Measurements from ENCODE around the gene THBS4. TPM values are rescaled to one million over a fixed set of nuclear protein-coding genes. Genes with fewer than 3 reads are reported as not detected.
A peak's percentile ranks its signal among the peaks of the same experiment; 100 is the strongest.

Gene THBS4
- total and polyA plus RNA-seq, 9 donors = 132 to 839 (median 315) TPM

DNA sequence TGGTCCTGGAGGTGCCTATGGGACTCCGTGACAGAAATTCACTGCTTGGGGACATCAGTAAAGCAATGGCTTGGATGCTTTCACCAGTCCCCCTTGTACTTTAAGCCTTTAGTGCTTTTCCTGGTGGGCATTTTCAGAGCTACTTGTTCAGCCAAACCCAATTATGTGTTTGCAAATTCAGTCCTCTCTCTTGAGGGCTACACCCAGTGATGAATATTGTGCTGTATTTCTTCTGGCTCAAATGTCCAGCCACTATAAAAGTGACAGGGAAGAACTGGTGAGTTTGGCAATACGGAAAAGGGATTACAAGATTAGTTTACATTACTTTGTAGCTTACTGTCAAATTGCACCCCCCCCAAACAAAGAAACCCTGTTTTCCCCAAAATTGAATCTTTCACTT lies 4.5 kb downstream of the THBS4 start:
- H3K36me3 ChIP-seq (ENCODE audit: control insufficient read depth, insufficient read depth, low read length) = no peaks in the 10 kb centered on the region
- H3K4me3 ChIP-seq (ENCODE audit: low read length) = no peak overlapping the region
- H3K4me1 ChIP-seq (ENCODE audit: control insufficient read depth, insufficient read depth, low read length) = peaks cover 13% of the 10 kb centered on the region
- peaks cover 15% of the 10 kb centered on the region for H3K27me3 ChIP-seq (ENCODE audit: control insufficient read depth, insufficient read depth, low read length)
- DNase-seq = no peak
- WGBS (ENCODE audit: insufficient coverage) = 36% methylated on average over 1 of the region's 2 CpGs
- H3K27ac ChIP-seq (ENCODE audit: low read length) = no peak overlapping the region
- no peaks in the 10 kb centered on the region for H3K9me3 ChIP-seq (replicated peaks; ENCODE audit: control insufficient read depth, low read depth, low read length)

DNA sequence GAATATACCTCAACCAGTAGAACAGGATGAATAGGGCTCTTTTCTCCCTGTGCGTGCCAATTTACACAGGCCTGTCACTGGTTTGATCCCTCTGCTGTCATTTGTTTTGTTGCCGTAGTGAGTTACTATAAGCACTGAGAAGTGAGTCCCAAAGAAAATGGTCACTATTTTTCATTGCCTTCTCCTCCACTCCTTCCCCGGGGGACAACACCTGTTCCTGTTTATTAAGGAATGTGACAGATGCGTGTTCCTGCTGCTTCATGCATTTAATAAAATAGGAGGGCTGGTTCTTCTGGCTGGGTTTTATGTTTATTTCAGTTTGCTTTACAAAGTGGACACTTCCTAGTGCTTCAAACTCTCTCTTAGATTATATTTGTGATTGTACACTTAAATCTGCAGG lies 6.4 kb downstream of the THBS4 start:
- peak; percentile 48 for DNase-seq
- Histone ChIP-seq H3K27me3 (ENCODE audit: control insufficient read depth, insufficient read depth, low read length) (peaks cover 3% of the 10 kb centered on the region), H3K9me3 (replicated peaks; ENCODE audit: control insufficient read depth, low read depth, low read length) (no peaks in the 10 kb centered on the region), H3K36me3 (ENCODE audit: control insufficient read depth, insufficient read depth, low read length) (no peaks in the 10 kb centered on the region), H3K4me3 (ENCODE audit: low read length) (no peak overlapping the region), H3K27ac (ENCODE audit: low read length) (no peak overlapping the region), H3K4me1 (ENCODE audit: control insufficient read depth, insufficient read depth, low read length) (peaks cover 10% of the 10 kb centered on the region)
- no CpG with 5 or more reads among the region's 4 CpGs for WGBS (ENCODE audit: insufficient coverage)

GRCh38 chr5:80042330-80042729 lies 7.2 kb downstream of the THBS4 start:
- H3K4me3 ChIP-seq (ENCODE audit: low read length) = no peak overlapping the region
- H3K27me3 ChIP-seq (ENCODE audit: control insufficient read depth, insufficient read depth, low read length) = no peaks in the 10 kb centered on the region
- H3K27ac ChIP-seq (ENCODE audit: low read length) = no peak overlapping the region
- WGBS (ENCODE audit: insufficient coverage) = 20% methylated on average over 2 of the region's 3 CpGs
- no peaks in the 10 kb centered on the region for H3K36me3 ChIP-seq (ENCODE audit: control insufficient read depth, insufficient read depth, low read length)
- peaks cover 10% of the 10 kb centered on the region for H3K4me1 ChIP-seq (ENCODE audit: control insufficient read depth, insufficient read depth, low read length)
- H3K9me3 ChIP-seq (replicated peaks; ENCODE audit: control insufficient read depth, low read depth, low read length) = no peaks in the 10 kb centered on the region
- DNase-seq = no peak

DNA sequence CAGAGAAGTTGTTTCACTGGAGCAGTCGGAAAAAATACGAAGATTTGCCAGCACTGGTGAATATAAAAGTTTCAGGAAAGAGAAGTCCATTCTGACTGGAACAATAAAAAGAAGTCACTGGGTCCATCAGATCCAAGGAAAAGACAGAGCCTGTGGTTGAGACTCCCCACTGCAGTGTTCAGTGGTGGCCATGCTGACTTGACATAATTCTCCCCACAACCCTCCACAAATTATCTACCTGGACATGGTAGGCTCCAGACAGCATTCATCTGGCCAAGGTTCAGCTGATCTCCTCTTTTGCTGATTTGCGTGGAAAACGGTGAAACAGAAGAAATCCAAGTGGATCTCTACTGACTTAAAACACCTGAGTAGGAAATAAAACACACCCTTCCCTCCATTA lies 8.0 kb downstream of the THBS4 start:
- peaks cover 10% of the 10 kb centered on the region for H3K4me1 ChIP-seq (ENCODE audit: control insufficient read depth, insufficient read depth, low read length)
- H3K27me3 ChIP-seq (ENCODE audit: control insufficient read depth, insufficient read depth, low read length) = no peaks in the 10 kb centered on the region
- H3K4me3 ChIP-seq (ENCODE audit: low read length) = no peak overlapping the region
- H3K36me3 ChIP-seq (ENCODE audit: control insufficient read depth, insufficient read depth, low read length) = no peaks in the 10 kb centered on the region
- H3K9me3 ChIP-seq (replicated peaks; ENCODE audit: control insufficient read depth, low read depth, low read length) = no peaks in the 10 kb centered on the region
- 58% methylated on average over 2 of the region's 4 CpGs for WGBS (ENCODE audit: insufficient coverage)
- no peak overlapping the region for H3K27ac ChIP-seq (ENCODE audit: low read length)
- no peak for DNase-seq

DNA sequence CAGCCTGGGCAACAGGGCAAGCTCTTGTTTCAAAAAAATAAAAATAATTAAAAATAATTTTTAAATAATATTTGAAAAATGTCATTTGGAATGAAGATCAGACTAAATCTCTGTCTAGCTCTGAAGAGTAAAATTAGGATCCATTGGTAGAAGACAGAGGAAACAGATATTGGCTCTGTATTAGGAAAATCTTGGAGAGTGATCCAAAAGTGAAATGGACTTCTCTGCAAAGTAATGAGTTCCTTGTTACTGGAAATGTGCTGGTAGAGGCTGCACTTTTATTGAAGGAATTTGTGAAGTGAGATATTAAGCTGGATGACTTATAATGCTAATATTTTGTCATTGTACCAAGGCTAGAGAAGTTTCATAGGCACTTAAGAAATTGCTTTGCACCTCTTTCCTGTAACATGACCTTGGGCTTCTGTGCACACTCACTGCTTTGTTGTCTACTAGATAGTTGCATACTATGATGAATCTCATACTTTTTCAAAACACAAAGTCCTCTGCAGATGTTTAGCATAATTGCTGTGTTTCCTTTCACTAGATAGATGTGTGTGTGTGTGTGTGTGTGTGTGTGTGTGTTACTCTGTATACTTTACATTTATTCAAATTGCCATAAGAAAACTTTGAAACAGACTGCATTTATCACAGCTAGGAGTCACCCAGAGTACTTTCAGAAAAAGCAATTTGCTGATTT lies 13.1 kb downstream of the THBS4 start:
- Histone ChIP-seq H3K27ac (ENCODE audit: low read length) (no peak overlapping the region), H3K4me3 (ENCODE audit: low read length) (no peak overlapping the region), H3K36me3 (ENCODE audit: control insufficient read depth, insufficient read depth, low read length) (no peaks in the 10 kb centered on the region), H3K9me3 (replicated peaks; ENCODE audit: control insufficient read depth, low read depth, low read length) (no peaks in the 10 kb centered on the region), H3K27me3 (ENCODE audit: control insufficient read depth, insufficient read depth, low read length) (no peaks in the 10 kb centered on the region), H3K4me1 (ENCODE audit: control insufficient read depth, insufficient read depth, low read length) (peaks cover 6% of the 10 kb centered on the region)
- peak; percentile 80 for DNase-seq

- WGBS (ENCODE audit: insufficient coverage) = 80% methylated on average over 1 of the region's 8 CpGs
- Histone ChIP-seq H3K9me3 (replicated peaks; ENCODE audit: control insufficient read depth, low read depth, low read length) (no peaks in the 10 kb centered on the region), H3K4me1 (ENCODE audit: control insufficient read depth, insufficient read depth, low read length) (peaks cover 6% of the 10 kb centered on the region), H3K36me3 (ENCODE audit: control insufficient read depth, insufficient read depth, low read length) (no peaks in the 10 kb centered on the region), H3K27ac (ENCODE audit: low read length) (no peak overlapping the region), H3K27me3 (ENCODE audit: control insufficient read depth, insufficient read depth, low read length) (no peaks in the 10 kb centered on the region), H3K4me3 (ENCODE audit: low read length) (no peak overlapping the region)
- peak; percentile 25 for DNase-seq
Observed at GRCh38 chr5:80052464-80052863, 17.3 kb downstream of the THBS4 start.

DNA sequence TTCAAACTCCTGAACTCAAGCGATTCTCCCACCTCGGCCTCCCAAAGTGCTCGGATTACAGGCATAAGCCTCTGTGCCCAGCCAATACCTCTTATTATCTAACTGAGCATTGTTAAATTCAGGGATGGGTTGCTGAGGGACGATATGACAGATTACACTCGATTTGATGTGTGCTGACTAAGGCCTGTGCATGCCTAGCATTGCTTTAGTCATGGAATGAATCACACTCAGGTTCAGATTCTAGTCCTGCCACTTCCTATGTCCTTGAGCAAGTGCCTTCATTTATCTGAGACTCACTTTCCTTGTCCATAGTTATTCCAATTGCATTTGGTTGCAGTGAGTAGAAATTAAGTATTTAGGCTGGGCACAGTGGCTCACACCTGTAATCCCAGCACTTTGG lies 19.5 kb downstream of the THBS4 start:
- DNase-seq = no peak
- Histone ChIP-seq H3K27me3 (ENCODE audit: control insufficient read depth, insufficient read depth, low read length) (no peaks in the 10 kb centered on the region), H3K36me3 (ENCODE audit: control insufficient read depth, insufficient read depth, low read length) (no peaks in the 10 kb centered on the region), H3K4me3 (ENCODE audit: low read length) (no peak overlapping the region), H3K27ac (ENCODE audit: low read length) (no peak overlapping the region), H3K9me3 (replicated peaks; ENCODE audit: control insufficient read depth, low read depth, low read length) (no peaks in the 10 kb centered on the region), H3K4me1 (ENCODE audit: control insufficient read depth, insufficient read depth, low read length) (peaks cover 6% of the 10 kb centered on the region)
- WGBS (ENCODE audit: insufficient coverage) = no CpG with 5 or more reads among the region's 5 CpGs

DNA sequence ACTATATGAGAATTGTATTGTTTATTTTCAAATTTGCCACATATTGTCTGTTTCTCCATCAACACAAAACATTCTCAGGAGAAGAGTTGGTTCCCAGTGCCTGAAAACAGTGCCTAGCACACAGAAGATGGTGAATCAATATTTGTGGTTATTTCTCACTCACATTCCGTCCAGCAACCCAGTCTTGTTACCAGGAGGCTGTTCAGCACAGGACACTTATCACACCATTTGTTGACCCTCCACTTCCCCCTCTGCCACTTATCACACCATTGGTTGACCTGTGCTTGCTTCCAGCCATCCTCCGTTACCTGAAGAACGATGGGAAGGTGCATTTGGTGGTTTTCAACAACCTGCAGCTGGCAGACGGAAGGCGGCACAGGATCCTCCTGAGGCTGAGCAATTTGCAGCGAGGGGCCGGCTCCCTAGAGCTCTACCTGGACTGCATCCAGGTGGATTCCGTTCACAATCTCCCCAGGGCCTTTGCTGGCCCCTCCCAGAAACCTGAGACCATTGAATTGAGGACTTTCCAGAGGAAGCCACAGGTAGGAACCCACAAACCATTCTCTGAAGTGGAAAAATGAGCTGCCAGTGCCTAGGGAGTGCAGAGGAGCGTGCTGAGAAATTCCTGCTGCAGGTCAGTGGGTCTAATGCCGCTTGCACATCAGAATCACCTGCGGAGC lies 20.5 kb downstream of the THBS4 start:
- Histone ChIP-seq H3K9me3 (replicated peaks; ENCODE audit: control insufficient read depth, low read depth, low read length) (no peaks in the 10 kb centered on the region), H3K27ac (ENCODE audit: low read length) (no peak overlapping the region), H3K27me3 (ENCODE audit: control insufficient read depth, insufficient read depth, low read length) (no peaks in the 10 kb centered on the region), H3K4me1 (ENCODE audit: control insufficient read depth, insufficient read depth, low read length) (peaks cover 2% of the 10 kb centered on the region), H3K36me3 (ENCODE audit: control insufficient read depth, insufficient read depth, low read length) (no peaks in the 10 kb centered on the region), H3K4me3 (ENCODE audit: low read length) (no peak overlapping the region)
- 57% methylated on average over 8 of the region's 11 CpGs for WGBS (ENCODE audit: insufficient coverage)
- DNase-seq = no peak

DNA sequence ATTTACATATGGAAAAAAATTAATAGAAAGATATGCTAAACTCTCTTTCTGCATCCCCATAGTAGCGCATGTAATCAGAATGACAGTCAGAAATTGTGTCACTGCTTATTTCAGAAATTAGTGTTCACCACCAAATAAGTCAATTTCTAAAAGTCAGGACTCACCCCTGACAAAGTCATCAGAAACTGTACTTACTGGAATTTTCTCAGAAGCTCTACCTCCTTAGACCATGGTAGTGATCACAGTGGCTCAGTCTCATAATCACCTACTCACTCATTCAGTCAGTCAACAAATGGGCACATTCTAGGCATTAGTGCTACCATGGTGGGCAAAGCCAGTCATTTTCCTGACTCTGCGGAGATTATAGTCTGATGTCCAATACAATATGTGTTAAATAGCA lies 22.0 kb downstream of the THBS4 start:
- no peaks in the 10 kb centered on the region for H3K9me3 ChIP-seq (replicated peaks; ENCODE audit: control insufficient read depth, low read depth, low read length)
- H3K27me3 ChIP-seq (ENCODE audit: control insufficient read depth, insufficient read depth, low read length) = no peaks in the 10 kb centered on the region
- no peak overlapping the region for H3K4me3 ChIP-seq (ENCODE audit: low read length)
- WGBS (ENCODE audit: insufficient coverage) = no CpG with 5 or more reads among the region's 2 CpGs
- no peak overlapping the region for H3K27ac ChIP-seq (ENCODE audit: low read length)
- H3K36me3 ChIP-seq (ENCODE audit: control insufficient read depth, insufficient read depth, low read length) = no peaks in the 10 kb centered on the region
- no peaks in the 10 kb centered on the region for H3K4me1 ChIP-seq (ENCODE audit: control insufficient read depth, insufficient read depth, low read length)
- no peak for DNase-seq

DNA sequence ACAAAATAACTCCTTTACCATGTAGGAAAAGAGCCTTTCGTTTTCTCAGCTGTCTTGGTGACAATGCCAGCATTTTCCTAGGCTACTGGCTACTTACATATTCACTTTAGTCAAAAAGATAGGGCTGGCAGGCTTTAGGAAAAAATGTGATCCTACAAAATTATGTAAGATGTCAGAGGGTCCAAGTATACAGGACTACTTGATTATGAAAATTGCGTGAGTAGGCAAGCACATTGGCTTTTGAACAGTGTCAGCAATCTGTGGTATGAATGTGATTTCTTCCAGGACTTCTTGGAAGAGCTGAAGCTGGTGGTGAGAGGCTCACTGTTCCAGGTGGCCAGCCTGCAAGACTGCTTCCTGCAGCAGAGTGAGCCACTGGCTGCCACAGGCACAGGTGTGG lies 22.8 kb downstream of the THBS4 start:
- WGBS (ENCODE audit: insufficient coverage) = 50% methylated on average over 1 of the region's 2 CpGs

More for the DNA sequence above, 22.8 kb downstream of the THBS4 start:
- H3K27ac ChIP-seq (ENCODE audit: low read length) = no peak overlapping the region
- no peak overlapping the region for H3K4me3 ChIP-seq (ENCODE audit: low read length)
- no peaks in the 10 kb centered on the region for H3K4me1 ChIP-seq (ENCODE audit: control insufficient read depth, insufficient read depth, low read length)
- H3K36me3 ChIP-seq (ENCODE audit: control insufficient read depth, insufficient read depth, low read length) = no peaks in the 10 kb centered on the region
- no peak for DNase-seq
- no peaks in the 10 kb centered on the region for H3K27me3 ChIP-seq (ENCODE audit: control insufficient read depth, insufficient read depth, low read length)
- H3K9me3 ChIP-seq (replicated peaks; ENCODE audit: control insufficient read depth, low read depth, low read length) = no peaks in the 10 kb centered on the region

Measured in muscle of leg (tissue), 11 donors.